NCI-H69 (cell line): ENCODE measurements around the gene PRKCH.
A peak's percentile ranks its signal among the peaks of the same experiment; 100 is the strongest.

Source experiments
- DNase-seq: peaks from one replicate; lab custom pipeline; 2025; lab: John Stamatoyannopoulos, UW

PRKCH gene

DNA sequence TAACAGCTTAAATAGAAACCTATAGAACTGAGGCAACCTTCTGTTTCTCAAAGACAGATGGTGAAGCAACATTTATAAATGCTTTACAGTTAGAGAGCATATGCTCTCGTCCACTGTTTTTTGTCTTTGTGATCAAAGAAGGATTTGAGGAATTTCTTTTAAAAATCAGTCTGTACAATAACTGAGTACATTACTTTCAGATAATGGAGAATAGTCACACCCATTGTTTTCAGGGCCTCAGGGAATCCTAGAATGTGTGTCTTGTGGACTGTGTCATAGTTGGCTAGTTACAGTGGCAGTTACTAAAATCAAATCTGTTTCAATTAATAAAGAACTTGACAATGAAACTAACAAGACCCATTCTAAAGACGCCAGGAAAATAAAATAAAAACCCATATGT is 107.9 kb downstream of the PRKCH start:
- peak; percentile 57 for DNase-seq

DNA sequence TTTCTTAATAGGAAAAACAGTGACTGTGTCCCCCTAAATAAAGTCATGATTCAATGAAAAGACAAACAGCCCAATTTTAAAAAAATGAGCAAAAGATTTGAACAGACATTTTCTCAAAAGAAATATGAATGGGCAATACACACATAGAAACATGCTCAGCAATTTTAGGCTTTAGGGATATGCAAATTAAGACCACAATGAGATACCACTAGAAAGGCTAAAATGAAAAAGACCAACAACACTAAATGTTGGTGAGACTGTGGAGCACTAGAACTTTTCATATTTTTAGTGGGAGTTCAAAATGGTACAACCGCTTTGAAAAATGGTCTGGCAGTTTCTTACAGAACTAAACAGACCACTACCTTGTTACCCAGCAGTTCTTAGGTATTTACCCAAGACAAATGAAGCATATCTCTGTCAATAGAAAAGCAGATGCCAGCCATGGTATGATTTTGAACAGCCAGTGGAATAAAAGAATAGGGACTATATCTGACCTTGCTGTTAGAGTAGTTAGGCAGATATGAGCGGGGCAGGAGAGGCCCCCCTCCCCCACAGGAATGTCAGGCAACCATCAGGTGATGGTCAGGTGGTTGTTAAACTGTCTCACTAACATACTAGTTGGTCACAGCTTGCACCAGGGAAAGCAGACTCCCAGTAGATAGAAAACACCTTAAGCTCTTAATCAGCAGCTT is 108.8 kb downstream of the PRKCH start:
- DNase-seq: peak; percentile 90

- no peak for DNase-seq
Measured at GRCh38 chr14:61433169-61433568, 111.8 kb downstream of the PRKCH start.

- no peak for DNase-seq
Measured at GRCh38 chr14:61433828-61434227, 112.4 kb downstream of the PRKCH start.

GRCh38 chr14:61434311-61434710 is 112.9 kb downstream of the PRKCH start:
- DNase-seq: no peak

DNA sequence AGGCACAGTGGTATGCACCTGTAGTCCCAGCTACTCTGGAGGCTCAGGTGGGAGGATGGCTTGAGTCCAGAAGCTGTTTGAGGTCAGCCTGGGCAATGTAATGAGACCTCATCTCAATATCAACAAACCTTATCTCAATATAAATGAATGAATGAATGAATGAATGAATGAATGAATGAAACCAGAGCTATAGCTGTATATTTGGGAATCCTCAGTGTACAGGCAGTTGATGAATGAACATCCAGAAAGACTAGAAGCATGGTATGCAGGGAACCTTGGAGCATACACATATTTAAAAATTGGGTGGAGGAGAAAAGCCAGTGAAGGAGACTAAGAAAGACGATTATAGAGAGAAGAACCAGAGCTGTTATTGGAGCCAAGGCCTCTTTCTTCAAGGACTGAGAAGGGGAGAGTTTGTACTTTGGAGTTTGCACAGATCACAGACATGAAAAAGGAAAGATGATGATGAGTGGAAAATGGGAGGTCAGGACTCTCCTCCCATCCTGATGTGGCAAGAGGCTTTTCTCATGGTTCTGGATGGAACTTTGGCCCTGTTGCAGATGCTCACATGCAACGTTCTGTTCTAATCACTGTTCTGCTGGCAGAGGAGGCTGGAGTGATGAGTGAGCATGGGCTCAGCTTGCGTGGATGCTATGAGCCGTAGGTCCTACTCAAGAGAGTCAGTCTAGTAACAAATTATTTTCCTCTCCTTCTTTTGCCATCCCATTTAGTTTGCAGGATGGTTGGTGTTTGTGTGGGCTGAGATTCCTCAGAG is 114.4 kb downstream of the PRKCH start:
- DNase-seq: no peak

DNA sequence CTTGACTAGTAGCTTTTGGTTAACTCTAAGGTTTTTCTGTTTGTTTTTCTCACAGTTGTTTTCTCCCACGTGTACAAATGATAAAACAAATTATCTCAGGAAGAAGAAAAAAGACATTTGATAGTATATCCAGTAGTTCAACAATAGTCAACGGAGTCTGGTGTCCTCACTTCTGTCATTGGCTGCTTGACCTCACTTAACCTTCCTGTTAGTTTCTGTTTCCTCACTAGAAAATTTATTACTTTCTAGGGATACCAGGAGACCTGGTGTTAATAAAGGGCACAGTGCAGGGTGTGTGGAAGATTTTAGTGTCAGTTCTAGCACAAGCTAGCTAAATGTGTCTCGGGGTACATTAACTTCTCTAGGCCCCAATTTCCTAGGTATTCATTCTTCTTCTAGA is 116.0 kb downstream of the PRKCH start:
- no peak for DNase-seq

GRCh38 chr14:61438036-61438435 is 116.7 kb downstream of the PRKCH start:
- DNase-seq: no peak

DNA sequence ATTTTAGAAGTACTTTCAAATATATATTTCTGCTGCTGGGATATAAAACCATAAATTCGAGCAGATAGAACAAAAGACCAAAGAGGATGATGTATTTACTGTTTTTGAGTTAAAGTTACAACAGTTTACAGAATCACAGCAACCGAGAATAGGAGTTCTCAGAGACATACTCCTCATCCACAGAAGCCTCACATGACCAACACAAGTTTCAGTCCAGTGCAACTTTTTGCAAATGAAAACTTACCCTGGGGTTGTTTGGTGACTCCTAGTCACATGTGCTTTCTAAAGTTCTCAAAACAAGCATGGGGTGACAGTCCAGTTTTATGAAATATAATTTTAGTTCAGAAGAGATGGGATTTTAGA is 117.1 kb downstream of the PRKCH start:
- DNase-seq: no peak

GRCh38 chr14:61438860-61439765 is 117.7 kb downstream of the PRKCH start:
- DNase-seq: peak; percentile 21

DNA sequence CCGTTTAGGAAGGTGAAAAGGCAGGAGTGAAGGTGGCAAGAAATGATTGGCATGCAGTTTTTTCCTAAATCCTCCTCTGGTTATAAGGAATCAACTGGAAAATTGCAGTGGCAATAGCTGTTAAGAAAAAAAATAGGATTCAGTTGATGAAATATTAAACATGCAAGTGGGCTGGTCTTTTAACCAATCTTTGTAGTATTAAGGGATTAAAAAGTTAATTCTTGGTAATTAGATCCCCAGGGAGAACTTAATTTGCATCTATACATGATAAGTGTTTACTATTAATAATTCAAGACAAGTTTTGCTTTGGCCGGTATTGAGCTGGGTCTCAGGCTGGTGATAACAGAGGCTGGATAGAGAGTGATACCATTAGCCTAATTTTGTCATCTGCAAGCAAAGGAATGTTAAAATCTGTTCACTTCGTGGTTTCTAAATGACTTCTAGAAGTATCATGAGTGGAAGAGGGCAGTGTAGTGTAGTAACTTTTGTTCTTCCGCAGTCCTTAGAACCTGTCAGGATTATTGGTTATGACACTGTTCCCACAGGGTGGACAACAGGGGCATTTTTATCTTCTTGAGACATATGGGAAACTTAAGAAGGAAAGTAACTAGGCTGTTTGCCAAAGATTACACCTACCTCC is 118.5 kb downstream of the PRKCH start:
- DNase-seq: no peak

DNA sequence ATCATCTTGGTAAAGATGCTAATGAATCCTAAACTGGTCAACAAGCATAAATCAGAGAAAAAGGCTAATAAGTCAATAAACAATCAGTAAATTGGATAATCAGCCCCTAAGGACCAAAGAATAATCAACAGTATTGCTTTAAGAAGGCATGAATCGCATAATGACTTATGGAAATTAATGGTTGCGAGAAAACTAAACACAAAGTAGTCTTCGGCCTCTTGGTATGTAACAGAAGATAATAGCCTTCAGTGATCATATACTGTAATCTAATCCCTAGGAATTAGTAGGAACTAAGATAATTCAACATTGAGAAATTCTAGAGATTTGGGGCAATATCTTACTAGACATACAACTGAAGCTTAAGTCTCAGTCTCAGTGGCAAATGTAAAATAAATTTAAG is 122.1 kb downstream of the PRKCH start:
- peak; percentile 20 for DNase-seq

DNA sequence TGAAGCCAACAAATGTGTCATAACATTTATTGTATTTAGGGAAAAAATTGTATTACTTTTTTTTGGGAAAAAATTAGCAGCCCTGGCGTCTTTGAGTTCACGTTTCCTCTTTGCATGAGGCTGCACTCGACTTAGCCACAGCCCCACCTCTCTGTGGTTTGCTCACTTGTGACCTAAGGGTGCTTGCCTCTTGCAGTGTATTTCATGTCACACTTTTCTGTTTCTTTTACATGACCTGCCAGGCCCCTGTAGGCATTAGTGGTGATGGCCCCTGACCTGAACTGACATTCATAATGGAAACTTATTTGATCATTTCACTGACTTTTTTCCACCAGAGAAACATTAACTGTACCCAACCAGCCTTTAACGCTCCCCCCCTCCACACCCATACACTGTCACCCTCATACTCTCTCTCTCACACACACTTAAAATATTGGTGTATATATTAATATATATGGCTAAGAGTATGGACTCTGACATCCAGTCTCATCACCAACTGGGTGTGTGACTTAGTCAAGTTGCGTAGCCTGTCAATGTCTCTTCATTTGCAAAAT is 122.9 kb downstream of the PRKCH start:
- no peak for DNase-seq

GRCh38 chr14:61451491-61451890 is 130.1 kb downstream of the PRKCH start:
- no peak for DNase-seq

DNA sequence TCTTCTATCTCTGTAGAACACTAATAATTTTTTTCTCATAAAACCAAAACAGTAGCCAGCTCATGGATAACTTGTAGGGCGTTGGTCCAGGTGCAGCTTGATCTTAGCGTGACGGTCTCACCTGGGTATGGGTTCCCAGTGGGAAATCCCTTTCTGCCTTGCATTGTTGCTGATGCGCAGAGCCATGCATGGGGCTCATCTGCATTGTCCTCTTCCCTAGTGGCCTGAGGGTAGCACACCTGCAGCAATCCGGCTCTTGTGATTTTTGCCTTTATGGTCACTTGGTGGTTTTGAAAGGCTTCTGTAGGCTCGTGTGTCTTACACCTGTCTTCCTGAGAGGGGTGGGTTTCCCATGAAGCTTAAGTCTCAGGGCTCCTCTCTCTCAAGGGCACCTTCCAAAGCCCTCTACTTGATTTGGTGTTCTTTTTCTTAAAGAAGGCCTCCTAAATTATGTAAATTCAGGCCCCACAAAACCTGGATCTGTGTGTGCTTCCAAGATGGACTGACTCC is 130.6 kb downstream of the PRKCH start:
- DNase-seq: no peak

- DNase-seq: no peak
Measured at GRCh38 chr14:61452452-61452851, 131.1 kb downstream of the PRKCH start.

GRCh38 chr14:61453103-61453767 is 131.9 kb downstream of the PRKCH start:
- DNase-seq: no peak

DNA sequence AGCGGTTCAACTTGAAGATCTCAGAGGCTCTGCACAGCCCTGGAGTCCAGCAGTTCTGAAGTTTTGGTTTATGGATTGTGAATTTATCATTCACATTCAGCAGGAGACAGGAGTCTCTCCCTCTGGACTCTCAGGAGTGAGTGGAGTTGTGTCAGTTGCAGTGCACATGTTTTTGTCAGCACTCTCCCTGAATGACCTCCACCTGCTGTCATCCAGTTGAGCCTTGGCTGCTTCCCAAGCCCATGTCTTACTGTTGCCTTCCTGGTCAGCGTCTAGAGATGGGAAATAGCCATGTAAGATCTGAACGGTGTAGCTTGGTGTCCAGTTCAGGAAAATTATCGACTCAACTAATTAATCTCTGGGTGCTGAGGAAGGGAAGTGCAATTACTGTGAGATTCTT is 133.2 kb downstream of the PRKCH start:
- DNase-seq: peak; percentile 79

GRCh38 chr14:61455351-61455750 is 134.0 kb downstream of the PRKCH start:
- no peak for DNase-seq

DNA sequence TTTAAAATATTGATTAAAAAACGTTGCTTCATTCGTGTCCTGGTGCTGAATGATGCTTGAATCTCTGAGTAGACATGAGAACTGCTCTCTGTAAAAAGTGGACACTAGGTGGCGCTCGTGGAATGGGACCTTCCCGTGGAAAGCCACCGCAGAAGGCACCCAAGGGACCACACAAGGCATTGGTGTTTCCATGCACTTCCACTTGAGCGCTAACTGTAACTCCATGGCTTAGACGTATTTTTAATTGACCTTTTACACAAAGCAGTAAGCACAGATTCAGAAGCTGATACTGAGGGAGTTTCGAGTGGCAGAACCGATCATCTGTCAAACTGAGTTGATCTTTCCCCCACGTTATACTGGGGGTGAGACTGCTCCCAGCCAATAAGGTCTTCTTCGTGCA is 135.3 kb downstream of the PRKCH start:
- DNase-seq: peak; percentile 88

GRCh38 chr14:61458766-61459165 is 137.4 kb downstream of the PRKCH start:
- no peak for DNase-seq
